HG03565 (cell line): ENCODE measurements around the gene BAG1.

ENCODE experiments used
- ATAC-seq: cut with Tn5 transposase; IDR thresholded peaks from one replicate; pipeline ENCODE4 v1.9.1; 2021; ENCODE audit warnings: mild to moderate bottlenecking, moderate library complexity; ENCODE audit not compliant: unreplicated experiment

The BAG1 gene

DNA sequence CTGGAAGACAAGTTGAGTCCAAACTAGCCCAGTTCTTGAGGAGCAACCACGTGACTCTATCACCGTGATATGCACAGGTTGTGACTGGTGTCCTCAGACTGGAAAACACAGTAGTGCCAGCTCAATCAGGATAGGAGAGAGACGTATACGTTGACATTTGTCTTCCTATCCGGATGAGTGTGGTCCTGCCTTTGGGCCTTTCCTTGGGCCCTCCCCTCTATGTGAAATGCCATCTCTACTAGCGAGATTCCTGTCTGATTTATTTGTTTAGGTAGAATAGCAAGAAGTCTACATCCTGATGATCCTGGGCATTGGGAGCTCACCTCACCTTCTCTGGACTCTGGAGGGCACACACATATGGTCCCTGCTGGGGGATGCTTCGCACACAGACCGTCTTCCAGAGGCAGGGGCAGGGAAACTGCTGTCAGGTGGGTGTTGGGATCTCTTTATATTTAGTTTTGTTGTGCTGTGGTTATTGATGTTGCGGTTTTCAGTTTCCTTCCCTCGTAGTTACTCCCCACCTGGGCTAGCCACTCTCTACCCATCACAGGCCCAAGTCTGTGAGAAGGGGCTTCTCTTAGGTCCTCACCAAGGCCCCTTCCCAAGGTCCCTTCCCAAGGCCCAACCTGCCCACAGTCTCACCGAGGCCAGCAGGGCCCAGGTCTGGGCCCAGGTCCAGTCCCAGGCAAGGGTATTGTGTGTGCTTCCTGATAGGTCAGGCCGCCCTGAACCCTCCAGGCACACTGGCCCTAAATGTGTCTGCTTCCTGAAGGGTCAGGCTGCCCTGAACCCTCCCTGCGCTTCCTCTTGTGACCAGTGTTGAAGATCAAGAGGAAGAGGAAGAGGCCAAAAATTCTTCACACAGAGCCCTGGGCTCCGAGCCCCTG, 43.6 kb downstream of the BAG1 start:
- ATAC-seq = no peak

- no peak for ATAC-seq
Observed at GRCh38 chr9:33211695-33212393, 52.7 kb downstream of the BAG1 start.

DNA sequence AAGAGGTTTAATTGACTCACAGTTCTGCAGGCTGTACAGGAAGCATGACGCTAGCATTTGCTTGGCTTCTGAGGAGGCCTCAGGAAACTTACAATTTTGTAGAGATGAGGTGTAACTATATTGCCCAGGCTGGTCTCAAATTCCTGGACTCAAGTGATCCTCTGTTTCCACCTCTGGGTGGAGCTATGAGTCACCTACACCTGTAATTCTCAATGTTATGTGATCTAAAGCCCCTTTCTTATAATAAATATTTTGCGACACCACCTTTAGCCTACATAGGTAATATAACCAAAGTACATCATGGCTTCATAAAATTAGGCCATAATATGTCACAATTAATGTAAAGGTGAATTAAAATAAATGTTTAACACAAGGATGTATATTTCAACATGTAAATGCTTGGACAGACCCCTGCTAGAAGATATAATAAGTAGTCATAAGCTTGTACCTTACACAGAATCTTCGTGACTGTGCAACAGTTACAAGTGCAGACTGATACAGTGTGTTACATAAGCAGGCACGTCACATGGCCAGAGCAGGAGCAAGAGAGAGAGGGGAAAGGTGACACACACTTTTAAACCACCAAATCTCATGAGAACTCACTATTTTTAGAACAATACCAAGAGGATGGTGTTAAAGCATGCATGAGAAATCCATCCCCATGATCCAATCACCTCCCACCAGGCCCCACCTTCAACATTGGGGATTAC, 54.3 kb downstream of the BAG1 start:
- no peak for ATAC-seq

DNA sequence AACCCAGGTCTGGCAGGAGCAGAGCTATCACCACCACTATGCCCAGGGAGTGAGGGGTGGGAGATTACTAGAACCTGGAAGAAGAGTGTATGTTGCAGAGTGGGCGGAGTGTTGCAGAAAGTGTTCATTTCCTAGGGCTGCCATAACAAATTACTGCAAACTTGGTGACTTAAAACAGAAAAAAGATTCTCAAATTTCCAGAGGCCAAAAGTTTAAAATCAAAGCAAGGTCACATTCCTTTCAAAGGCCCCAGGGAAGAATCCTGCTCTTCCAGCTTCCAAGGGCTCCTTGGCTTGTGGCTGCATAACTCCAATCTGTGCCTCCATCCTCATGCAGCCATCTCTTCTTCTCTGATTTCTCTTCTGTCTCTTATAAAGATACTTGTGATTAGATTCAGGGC, 55.1 kb downstream of the BAG1 start:
- ATAC-seq = no peak

GRCh38 chr9:33202552-33203201, 61.8 kb downstream of the BAG1 start:
- peak; percentile 98 for ATAC-seq
